Keratinocyte (primary cell): ENCODE results near the gene CRTC1. TPM values are rescaled to one million over a fixed set of nuclear protein-coding genes. Genes with fewer than 3 reads are reported as not detected.

Experiments
- DNase-seq: peaks from one replicate; pipeline ENCODE4 v3.0.0-alpha.2; 2011; ENCODE audit warnings: low read depth, missing footprints, low spot score
- FAIRE-seq: peaks from 2 replicates; lab custom pipeline; 2011; peaks lifted over from hg19 to GRCh38; lab: Jason Lieb, UNC
- H2AFZ ChIP-seq: 2 replicates; pipeline ENCODE4 v1.6.0; 2012; ENCODE audit warnings: low read length, control low read depth, inconsistent platforms; ENCODE audit not compliant: control insufficient read depth
- H3K27ac ChIP-seq: 2 replicates; pipeline ENCODE4 v1.5.1; 2011; ENCODE audit warnings: low read length; ENCODE audit not compliant: control insufficient read depth, insufficient read depth
- H3K27me3 ChIP-seq: 3 replicates; pipeline ENCODE4 v1.6.0; 2011; ENCODE audit warnings: low read length; ENCODE audit not compliant: control insufficient read depth, insufficient read depth; ENCODE audit errors: extremely low read depth
- H3K36me3 ChIP-seq, 2 experiments: 2 replicates in 1 of 2; 3 replicates in 1 of 2; pipeline ENCODE4 v1.5.1; 2011; ENCODE audit warnings: low read length in 2 of 2, mild to moderate bottlenecking in 1 of 2; ENCODE audit not compliant: control insufficient read depth in 2 of 2, insufficient read depth in 2 of 2; ENCODE audit errors: extremely low read depth in 1 of 2
- H3K4me1 ChIP-seq: 3 replicates; pipeline ENCODE4 v1.5.1; 2011; ENCODE audit warnings: low read length; ENCODE audit not compliant: control insufficient read depth, insufficient read depth; ENCODE audit errors: extremely low read depth
- H3K4me2 ChIP-seq: 3 replicates; pipeline ENCODE4 v1.6.0; 2011; ENCODE audit warnings: low read depth, low read length; ENCODE audit not compliant: control insufficient read depth, insufficient read depth; ENCODE audit errors: extremely low read depth
- H3K4me3 ChIP-seq, 3 experiments: fragments of 200-600 bp in 1 of 3; sonication (generic) in 1 of 3; 2 replicates in 2 of 3; 3 replicates in 1 of 3; pipeline ENCODE4 v1.5.1; 2011 to 2016; ENCODE audit warnings: low read length in 3 of 3, mild to moderate bottlenecking in 3 of 3, control low read depth in 2 of 3, inconsistent platforms in 1 of 3, low read depth in 1 of 3, mixed read lengths in 1 of 3, mixed run types in 1 of 3, moderate library complexity in 1 of 3; ENCODE audit not compliant: control insufficient read depth in 2 of 3, insufficient read depth in 2 of 3; ENCODE audit errors: extremely low read depth in 1 of 3
- H3K79me2 ChIP-seq: 2 replicates; pipeline ENCODE4 v1.6.0; 2012; ENCODE audit warnings: low read length; ENCODE audit not compliant: control insufficient read depth, insufficient read depth
- H3K9ac ChIP-seq: 3 replicates; pipeline ENCODE4 v1.6.0; 2011; ENCODE audit warnings: low read length; ENCODE audit not compliant: control insufficient read depth, insufficient read depth; ENCODE audit errors: extremely low read depth
- H3K9me1 ChIP-seq: 3 replicates; pipeline ENCODE4 v1.6.0; 2011; ENCODE audit warnings: low read length; ENCODE audit not compliant: control insufficient read depth, insufficient read depth; ENCODE audit errors: extremely low read depth
- H3K9me3 ChIP-seq: 2 replicates; pipeline ENCODE4 v1.5.1; 2012; ENCODE audit warnings: low read depth, low read length; ENCODE audit not compliant: control insufficient read depth
- H4K20me1 ChIP-seq: 3 replicates; pipeline ENCODE4 v1.6.0; 2011; ENCODE audit warnings: low read length; ENCODE audit not compliant: control insufficient read depth, insufficient read depth; ENCODE audit errors: extremely low read depth
- EZH2 ChIP-seq: IDR thresholded peaks from one replicate; pipeline ENCODE4 v1.6.1; 2012; ENCODE audit warnings: inconsistent platforms, mild to moderate bottlenecking, low read length, moderate library complexity
- dilution Hi-C: fragments of 300-500 bp; cut with MboI; formaldehyde crosslinking; loops from one replicate; pipeline ENCODE4 v1.7.0; 2020; ENCODE audit warnings: low sequenced_read_pairs; ENCODE audit not compliant: extremely low pct_ligation_motif_present
- polyA plus RNA-seq, 5 experiments: library from polyadenylated mRNA; depleted of rRNA in 3 of 5; stranded (reverse) in 3 of 5; stranded (forward) in 1 of 5; unstranded in 1 of 5; fragments of >200 nt; gene quantifications; 1 replicate in 1 of 5; 2 replicates in 3 of 5; 3 replicates in 1 of 5; pipeline versions ENCODE4 v1.2.1 to v1.2.3, GENCODE V29; 2011 to 2012; ENCODE audit warnings: missing spikeins in 2 of 5, low read depth in 1 of 5, low replicate concordance in 1 of 5
- TF ChIP-seq, protein P1 (sequence below), 3 experiments: IDR thresholded peaks in 1 of 3; conservative IDR thresholded peaks in 1 of 3; optimal IDR thresholded peaks in 1 of 3; 2 replicates in 2 of 3; 3 replicates in 1 of 3; pipeline versions ENCODE3 to v1.5.1; 2011; ENCODE audit warnings: low read length in 3 of 3, mild to moderate bottlenecking in 3 of 3, moderate library complexity in 2 of 3, control low read depth in 1 of 3, inconsistent platforms in 1 of 3; ENCODE audit not compliant: insufficient read depth in 2 of 3; ENCODE audit errors: extremely low read depth in 1 of 3

Gene CRTC1
- polyA plus RNA-seq, 1 donor (not counting 4 experiments of a cell fraction or from before 2014, with no cell fraction given), result 0.54 TPM

DNA sequence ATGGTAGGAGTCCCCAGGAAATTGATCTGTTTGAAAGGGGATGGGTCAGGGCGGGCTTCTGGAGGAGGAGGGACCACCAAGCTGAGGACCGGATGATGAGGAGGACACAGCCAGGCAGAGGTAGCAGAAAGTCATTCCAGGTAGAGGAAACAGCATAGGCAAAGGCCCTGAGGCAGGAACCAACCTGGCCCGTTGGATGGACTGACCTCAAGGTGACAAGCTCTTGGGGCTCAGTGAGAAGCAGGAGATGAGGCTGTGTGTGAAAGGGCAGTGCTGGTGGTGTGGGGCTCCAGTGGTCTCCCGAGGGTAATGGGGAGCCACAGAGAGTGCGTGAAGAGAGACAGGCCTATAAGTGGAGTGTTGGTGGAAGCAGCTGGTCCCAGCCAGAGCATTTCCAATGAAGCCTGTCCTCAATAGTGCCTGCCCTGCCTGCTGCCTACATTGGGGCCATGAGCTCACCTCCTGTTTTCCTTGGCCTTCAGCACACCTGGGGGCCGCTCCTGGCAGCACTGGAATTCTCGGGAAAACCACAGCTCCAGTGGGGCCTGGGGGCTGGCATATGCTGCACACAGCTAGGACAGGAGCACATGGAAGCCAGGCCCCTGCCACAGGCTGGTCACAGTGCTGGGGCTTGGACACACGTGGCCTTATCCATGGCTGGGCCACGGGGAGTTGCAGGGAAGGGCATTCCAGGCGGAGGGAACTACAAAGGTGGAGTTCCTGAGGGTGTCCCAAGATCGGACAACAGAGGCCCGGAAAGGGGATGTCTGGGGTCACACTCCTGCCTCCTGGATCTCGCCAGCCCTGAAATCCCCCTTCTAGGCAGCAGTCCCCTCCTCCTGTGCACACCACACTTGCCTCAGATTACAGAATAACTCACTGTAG lies 109.9 kb downstream of the CRTC1 start:
- no peak overlapping the region for H3K9ac ChIP-seq
- H2AFZ ChIP-seq, result no peak overlapping the region
- FAIRE-seq (no peak), DNase-seq (no peak)
- H3K4me3 ChIP-seq, result no peak overlapping the region
- no peaks in the 10 kb centered on the region for H3K4me1 ChIP-seq
- peaks cover 62% of the 10 kb centered on the region for H3K27me3 ChIP-seq
- dilution Hi-C loops, result no loop called here
- no peaks in the 10 kb centered on the region for H3K9me1 ChIP-seq
- no peaks in the 10 kb centered on the region for H3K79me2 ChIP-seq
- no peak overlapping the region for H3K27ac ChIP-seq
- TF ChIP-seq, protein P1, sequence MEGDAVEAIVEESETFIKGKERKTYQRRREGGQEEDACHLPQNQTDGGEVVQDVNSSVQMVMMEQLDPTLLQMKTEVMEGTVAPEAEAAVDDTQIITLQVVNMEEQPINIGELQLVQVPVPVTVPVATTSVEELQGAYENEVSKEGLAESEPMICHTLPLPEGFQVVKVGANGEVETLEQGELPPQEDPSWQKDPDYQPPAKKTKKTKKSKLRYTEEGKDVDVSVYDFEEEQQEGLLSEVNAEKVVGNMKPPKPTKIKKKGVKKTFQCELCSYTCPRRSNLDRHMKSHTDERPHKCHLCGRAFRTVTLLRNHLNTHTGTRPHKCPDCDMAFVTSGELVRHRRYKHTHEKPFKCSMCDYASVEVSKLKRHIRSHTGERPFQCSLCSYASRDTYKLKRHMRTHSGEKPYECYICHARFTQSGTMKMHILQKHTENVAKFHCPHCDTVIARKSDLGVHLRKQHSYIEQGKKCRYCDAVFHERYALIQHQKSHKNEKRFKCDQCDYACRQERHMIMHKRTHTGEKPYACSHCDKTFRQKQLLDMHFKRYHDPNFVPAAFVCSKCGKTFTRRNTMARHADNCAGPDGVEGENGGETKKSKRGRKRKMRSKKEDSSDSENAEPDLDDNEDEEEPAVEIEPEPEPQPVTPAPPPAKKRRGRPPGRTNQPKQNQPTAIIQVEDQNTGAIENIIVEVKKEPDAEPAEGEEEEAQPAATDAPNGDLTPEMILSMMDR (optimal IDR thresholded peaks at IDR 0.05 in 1 of 3, IDR thresholded peaks at IDR 0.05 in 1 of 3, conservative IDR thresholded peaks at IDR 0.05 in 1 of 3; ENCODE audit: extremely low read depth in 1 of 3, insufficient read depth in 2 of 3, low read length in 3 of 3), result no peak
- TF ChIP-seq EZH2, result no peak
- H3K36me3 ChIP-seq, result no peaks in the 10 kb centered on the region
- H3K4me2 ChIP-seq, result no peak overlapping the region
- no peaks in the 10 kb centered on the region for H3K9me3 ChIP-seq
- no peaks in the 10 kb centered on the region for H4K20me1 ChIP-seq

DNA sequence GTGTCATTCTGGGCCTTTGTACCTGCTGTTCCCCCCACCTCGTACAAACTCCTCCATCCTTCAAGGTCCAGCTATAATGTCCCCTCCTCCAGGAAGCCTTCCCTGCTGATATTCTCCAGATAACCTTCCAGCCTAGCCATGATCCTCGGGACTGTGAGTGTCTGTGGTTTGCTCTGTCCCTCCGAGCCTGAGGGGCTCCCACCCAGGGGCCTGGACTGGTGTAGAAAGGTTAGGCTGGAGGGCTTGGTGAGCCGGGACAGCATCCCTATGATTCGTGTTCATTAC lies 110.5 kb downstream of the CRTC1 start:
- no peaks in the 10 kb centered on the region for H3K9me1 ChIP-seq
- H3K9ac ChIP-seq, result no peak overlapping the region
- no peak for FAIRE-seq
- H3K27ac ChIP-seq, result no peak overlapping the region
- TF ChIP-seq, protein P1 (optimal IDR thresholded peaks at IDR 0.05 in 1 of 3, IDR thresholded peaks at IDR 0.05 in 1 of 3, conservative IDR thresholded peaks at IDR 0.05 in 1 of 3; ENCODE audit: extremely low read depth in 1 of 3, insufficient read depth in 2 of 3, low read length in 3 of 3), result no peak
- TF ChIP-seq EZH2, result no peak
- no peak for DNase-seq
- H3K4me1 ChIP-seq, result no peaks in the 10 kb centered on the region
- H3K27me3 ChIP-seq, result peaks cover 62% of the 10 kb centered on the region
- H3K9me3 ChIP-seq, result no peaks in the 10 kb centered on the region
- no peaks in the 10 kb centered on the region for H3K79me2 ChIP-seq
- H3K36me3 ChIP-seq, result no peaks in the 10 kb centered on the region
- H3K4me2 ChIP-seq, result no peak overlapping the region
- H3K4me3 ChIP-seq, result no peak overlapping the region
- dilution Hi-C loops, result no loop called here
- no peaks in the 10 kb centered on the region for H4K20me1 ChIP-seq
- no peak overlapping the region for H2AFZ ChIP-seq
